HG03442 (cell line): ENCODE results near the gene RAB3D.
"Not testable (repeated sequence)": the region's sequence is repeated elsewhere in the genome, so short reads cannot be mapped to it uniquely, and the experiment has no call there.

Experiments used
- ATAC-seq: cut with Tn5 transposase; IDR thresholded peaks from one replicate; pipeline ENCODE4 v1.9.1; 2021; ENCODE audit warnings: mild to moderate bottlenecking, moderate library complexity; ENCODE audit not compliant: unreplicated experiment

RAB3D gene, protein sequence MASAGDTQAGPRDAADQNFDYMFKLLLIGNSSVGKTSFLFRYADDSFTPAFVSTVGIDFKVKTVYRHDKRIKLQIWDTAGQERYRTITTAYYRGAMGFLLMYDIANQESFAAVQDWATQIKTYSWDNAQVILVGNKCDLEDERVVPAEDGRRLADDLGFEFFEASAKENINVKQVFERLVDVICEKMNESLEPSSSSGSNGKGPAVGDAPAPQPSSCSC

DNA sequence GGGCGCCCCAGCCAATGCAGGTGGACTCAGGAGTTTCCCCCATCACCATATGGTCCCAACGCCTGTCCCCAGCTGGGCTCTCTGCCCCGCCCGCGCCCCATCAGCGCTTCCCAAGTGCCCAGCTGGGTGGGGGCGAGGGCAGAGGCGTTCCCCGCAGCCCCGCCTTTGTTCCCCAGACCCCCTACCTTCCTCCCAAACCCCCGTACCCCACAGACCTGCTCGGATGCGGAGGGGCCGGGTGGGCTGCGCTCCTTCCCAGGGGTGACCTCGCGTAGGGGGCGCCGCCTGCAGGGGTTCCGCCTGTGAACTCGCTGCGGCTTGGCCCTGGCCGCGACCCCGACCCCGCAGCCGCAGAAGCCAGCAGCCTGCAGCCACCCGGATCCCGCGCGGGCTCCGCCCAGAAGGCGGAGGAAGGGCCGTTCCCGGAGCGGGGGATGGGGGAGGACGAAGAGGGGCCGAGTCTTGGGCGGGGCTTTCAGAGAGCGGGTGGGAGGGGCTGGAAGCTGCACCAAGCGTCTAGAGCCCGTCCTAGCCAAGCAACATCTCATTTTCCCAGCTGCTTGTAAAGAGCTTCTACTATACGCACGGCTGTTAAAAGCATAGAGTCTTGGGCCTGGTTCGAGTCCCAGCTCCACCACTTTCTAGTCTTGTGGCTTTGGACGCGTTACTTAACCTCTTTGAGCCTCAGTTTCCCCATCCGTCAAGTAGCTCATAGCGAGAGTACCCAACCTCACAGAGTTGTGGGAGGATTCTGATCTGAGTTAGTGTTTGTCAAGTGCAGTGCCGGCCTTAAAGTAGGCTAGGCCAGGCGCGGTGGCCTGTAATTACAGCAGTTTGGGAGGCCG is at the start of gene RAB3D:
TSS of gene RAB3D (minus strand) at position 404 of the 845 bp plus-strand sequence. CDS start 2,258 bp downstream, outside the sequence.
- ATAC-seq, result peak; percentile 46

DNA sequence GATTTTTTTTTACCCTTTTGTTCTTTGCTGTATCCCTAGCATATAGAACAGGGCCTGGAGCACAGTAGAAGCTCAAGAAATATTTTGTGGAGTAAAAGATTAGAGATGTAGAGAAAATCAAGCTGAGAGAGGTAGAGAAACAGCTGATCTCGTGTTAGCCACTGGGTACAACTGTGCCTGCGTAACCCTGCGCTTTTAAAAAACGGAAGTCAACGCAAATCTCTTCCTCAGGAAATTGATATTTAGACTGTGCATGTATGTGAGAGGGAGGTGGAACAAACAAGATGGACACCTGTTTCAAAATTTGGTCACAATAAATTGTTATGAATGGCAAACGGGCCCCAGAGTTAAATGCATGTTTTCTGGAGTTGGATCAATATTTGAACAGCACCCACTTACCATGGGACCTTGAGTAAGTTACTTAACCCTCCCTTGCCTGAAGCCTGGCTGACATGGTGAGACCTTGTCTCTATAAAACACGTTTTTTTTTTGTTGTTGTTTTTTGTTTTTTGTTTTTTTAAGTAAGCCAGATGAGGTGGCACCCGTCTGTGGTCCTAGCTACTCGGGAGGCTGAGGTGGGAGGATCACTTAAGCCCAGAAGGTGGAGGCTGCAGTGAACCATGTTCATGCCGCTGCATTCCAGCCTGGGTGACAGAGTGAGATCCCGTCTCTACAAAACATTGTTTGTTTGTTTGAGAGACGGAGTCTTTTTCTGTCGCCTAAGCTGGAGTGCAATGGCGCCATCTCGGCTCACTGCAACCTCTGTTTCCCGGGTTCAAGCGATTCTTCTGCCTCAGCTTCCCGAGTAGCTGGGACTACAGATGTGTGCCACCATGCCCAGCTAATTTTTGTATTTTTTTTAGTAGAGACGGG is 47.9 kb upstream of the RAB3D start:
- no peak for ATAC-seq

DNA sequence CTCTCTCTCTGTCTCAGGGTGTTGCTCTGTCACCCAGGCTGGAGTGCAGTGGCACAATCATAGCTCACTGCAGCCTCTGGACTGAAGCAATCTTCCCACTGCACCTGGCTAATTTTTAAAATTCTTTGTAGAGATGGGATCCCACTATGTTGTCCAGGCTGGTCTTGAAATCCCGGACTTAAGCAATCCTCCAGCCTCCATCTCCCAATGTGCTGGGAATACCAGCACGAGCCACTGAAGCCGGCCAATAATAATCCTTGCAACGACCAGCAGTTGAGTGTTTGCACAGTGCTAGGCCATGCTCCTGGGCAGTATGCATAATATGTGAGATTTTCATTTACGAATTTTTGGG is 45.3 kb upstream of the RAB3D start:
- no peak for ATAC-seq

DNA sequence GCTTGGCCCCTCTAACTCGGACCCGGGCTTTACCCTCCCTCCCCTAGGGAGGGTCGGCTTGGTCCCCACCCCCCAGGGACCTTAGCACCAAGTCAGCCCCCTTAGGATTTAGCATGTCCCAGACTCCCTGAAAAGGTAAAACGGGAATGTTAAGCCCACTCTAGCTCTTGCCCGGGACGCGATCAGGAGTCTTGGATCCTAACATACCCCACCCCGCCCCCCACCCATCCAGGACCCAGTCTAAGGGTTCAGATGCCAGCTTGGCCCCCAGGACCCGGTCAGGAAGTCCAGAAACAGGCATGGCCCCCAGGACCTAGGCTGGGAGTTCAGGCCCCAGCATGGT is 44.2 kb upstream of the RAB3D start:
- no peak for ATAC-seq

DNA sequence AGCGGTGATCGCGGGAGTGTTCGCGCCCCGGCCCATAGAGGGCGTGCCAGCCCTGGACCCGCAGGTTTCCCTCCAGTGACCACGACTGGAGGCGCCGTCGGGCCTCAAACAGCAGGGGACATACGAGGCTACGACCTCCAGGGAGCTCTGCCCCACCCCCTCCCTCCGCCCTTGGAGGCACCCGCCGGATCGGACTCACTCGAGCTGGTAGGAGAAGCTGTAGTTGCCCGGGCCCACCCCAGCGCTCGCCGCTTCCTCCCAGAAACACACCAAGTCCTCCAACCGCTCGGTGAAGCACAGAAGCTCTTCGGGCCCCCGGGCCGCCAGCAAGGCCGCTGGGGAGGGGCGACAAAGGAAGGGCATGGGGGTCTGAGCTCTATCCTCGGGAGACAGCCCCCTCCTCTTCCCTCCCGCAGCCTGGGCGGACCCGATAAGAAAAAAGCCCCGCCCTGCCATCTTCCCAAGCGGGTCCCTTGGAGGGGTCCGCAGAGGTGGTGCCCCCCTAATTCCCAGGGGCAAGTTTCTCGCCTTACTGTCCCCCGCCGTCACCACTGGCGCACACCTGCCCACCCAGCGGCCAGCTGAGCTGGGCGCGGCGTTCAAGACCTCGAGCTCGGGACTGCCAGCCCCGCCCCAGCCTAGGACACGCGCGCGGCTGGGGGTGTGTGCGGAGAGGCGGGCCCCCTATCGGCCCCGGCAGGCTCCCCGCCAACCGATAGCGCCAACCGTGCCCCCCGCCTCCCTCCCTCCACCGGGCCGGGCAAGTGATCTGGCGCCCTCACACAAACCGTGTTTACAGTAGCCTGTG is 43.6 kb upstream of the RAB3D start:
- ATAC-seq, result no peak

DNA sequence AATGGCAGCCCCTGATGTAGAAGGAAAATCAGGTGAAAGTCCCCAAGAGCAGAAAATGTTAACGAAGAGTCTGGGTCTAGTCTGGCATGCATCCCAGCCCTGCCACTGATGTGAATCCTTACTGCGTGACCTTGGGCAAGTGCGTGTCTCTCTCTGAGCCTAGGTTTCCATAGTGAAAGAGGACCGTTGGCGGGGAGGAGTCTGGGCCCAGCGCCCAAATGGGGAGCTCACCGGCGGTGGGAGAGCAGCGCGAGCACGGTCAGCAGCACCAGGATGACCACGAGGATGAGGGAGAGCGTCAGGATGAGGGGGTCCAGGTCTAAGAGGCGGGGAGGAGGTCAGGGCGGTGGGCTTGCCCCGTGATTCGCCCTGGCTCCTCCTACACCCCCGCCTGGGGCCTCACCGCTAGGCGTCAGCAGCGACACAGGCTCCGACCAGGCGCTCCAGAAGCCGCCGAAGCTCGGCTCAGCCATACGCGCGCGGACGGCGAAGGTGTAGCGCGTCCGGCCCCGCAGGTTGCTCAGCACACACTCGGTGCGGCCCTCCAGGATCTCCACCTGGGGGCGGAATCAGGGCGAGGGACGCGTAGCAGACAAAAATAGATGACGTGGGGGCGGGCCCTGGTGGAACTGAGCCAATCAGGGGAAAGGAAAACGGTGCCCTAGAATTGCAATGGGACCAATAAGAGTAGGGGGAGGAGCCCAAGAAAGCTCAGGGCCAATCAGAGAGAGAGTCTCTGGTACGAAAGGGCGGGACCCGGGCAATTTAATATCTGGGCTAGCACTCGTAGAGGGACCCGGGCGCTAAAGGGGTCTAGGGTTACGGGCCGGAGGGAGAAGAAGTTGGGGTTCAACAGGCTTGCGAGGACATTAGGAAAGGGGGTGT is 41.4 kb upstream of the RAB3D start:
- peak; percentile 70 for ATAC-seq

DNA sequence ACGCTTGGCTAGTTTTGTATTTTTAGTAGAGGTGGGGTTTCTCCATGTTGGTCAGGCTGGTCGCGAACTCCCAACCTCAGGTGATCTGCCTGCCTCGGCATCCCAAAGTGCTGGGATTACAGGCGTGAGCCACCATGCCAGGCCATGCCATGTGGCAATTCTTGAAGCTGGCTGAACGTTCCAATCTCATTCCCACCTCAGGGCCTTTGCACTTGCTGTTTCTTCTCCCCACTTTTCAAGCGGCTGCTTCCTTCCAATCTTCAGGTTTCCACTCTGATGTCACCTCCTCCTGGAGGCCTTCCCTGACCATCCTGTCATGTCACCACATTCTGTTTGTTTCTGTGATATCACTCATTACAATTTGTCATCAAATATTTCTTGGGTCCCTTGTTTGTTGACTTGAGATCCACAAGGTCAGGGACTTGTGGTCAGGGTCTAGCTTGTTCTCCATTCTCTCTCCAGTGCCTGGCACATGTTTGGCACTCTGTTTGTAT is 40.4 kb upstream of the RAB3D start:
- ATAC-seq, result no peak

DNA sequence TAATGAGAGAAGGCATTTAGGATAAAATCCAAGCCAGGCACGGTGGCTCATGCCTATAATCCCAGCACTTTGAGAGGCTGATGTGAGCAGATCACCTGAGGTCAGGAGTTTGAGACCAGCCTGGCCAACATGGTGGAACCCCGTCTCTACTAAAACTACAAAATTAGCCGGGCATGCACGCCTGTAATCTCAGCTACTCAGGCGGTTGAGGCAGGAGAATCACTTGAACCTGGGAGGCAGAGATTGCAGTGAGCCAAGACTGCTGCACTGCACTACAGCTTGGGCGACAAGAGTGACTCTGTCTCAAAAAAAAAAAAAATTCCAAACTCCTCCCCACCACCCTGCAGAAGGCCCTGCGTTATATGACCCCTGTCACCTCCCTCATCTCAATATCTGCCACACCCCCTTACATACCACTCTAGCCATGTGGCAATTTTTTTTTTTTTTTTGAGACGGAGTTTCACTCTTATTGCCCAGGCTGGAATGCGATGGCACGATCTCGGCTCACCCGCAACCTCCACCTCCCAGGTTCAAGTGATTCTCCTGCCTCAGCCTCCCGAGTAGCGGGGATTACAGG is 39.9 kb upstream of the RAB3D start:
- ATAC-seq, result not testable (repeated sequence)

DNA sequence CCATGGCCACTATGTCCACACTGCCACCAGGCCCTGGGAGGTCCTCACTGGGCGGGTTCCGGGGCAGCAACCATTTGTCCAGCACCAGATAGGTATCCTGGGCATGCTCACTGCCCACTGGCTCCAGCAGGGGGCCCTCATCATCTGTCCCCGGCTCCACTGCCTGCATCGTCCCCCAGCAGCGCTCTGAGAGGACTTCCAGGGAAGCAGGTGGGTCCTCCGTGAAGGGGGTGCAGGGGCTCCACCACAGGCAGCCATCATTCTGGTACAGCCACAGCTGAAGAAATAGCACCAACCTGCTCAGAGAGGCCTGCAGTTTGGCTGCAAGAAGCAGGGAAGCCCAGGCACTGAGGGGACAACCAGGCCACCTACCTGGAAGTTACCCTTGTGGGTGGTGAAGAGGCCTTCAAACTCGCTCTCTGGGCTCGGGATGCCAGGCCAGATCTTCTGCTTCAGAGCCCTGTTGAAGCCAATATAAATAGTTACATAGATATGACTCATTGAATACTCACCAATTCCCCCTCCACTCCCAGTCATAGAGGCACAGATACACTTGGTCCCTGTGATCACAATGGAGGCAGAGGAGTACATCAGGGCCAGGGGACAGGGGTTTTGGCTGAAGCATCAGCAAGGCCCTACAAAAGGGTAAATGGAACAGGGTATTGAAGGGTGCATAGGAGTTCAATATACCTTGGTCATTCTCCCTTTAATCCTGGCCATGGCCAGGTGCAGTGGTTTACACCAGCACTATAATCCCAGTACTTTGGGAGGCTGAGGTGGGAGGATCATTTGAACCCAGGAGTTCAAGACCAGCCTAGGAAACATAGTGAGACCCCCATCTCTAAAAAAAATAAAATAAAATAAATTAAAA is 39.1 kb upstream of the RAB3D start:
- ATAC-seq, result no peak

DNA sequence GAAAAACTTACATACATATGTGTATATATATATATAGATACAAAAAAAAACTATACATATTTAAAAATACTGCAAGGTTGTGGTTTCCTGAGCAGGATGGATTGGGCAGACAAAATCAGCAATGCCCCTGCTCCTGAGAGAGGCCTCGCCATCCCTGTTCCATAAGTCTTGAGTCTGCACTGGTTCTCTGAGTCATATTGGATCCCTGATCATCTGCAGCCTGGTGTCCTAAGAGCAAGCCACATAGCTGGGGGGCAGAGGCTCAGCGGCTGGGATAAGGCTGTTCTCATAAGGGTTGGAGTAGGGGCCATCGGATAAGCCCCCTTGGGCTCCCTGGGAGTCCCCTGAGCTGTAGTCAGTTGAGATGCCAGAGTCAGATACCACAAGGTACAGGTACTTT is 38.3 kb upstream of the RAB3D start:
- ATAC-seq, result no peak

DNA sequence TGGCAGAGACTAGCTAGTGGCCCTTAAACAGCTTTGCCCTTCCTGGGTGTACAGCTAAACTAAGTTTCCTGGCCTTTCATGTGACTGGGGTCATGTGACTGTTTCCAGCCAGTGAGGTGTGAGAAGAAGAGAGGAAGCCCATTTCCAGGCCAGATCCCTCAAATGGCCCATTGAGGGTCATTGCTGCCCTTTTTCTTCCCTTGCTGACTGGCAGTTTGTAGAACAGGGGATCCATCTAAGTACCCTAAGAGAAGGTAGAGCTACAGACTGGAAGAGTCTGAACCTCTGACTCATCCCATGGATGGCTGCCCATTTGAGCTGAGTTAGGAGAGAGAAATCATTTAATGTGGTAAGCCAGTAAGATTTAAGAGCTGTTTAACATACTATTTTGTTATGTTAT is 37.8 kb upstream of the RAB3D start:
- no peak for ATAC-seq

DNA sequence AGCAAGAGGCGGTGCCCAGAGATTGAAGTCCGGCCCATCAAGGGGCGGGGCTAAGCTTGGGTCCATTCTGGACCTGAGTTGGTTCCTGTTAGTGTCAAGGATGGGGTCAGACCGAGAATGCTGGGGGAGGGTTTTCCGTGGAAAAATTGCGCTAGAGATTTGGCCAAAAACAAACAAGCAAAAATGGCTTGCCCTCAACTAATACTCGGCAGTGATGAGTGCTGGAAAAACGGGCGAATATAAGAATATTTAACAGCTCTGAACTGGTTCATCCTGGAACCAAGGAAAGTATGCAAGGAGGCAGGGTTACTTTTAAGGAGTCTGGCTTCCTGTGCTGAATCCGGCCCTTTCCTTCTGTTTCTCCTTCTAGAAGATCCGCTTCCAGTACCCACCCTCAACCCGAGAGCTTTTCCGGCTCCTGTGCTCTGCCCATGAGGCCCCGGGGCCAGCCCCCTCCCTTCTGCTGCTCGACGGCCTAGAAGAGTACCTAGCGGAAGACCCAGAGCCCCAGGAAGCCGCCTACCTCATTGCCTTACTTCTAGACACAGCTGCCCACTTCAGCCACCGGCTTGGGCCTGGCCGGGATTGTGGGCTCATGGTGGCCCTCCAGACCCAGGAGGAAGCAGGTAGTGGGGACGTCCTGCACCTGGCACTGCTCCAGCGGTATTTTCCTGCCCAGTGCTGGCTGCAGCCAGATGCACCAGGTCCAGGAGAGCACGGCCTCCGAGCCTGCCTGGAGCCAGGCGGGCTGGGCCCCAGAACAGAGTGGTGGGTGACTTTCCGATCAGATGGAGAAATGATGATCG is 35.9 kb upstream of the RAB3D start:
- ATAC-seq, result no peak

DNA sequence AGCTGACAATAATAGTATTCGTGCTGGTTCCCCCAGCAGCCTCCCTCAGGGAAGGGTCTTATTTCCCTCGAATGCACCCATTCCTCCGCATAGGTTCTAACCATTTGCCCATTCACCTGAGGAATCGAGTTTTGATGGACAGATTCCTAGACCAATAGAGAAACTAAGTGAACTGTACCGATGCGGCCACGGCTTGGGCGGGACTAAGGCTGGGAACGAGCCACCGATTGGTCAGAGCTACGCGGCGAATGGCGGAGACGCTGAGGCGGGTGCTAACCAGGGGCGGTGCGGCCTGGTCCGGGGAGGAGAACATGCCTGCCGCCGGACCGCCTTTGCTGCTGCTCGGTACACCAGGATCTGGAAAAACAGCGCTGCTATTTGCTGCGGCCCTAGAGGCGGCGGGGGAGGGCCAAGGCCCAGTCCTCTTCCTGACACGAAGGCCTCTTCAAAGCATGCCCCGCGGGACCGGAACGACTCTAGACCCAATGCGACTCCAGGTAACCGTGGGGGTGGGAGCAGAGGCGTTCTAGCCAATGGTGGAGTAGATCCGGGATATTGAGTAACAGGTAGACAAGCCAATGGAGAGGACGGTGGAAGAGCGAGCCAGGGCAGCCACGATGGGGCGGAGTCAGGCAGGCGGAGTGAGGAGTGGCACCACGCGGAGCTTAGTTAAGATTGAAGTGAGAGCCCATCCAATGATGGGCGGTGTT is 35.1 kb upstream of the RAB3D start, which contains the start of gene SWSAP1:
TSS of gene SWSAP1 (plus strand) at position 234 of the 710 bp plus-strand sequence. CDS start at position 249, 15 bp downstream.
- ATAC-seq, result peak; percentile 83

DNA sequence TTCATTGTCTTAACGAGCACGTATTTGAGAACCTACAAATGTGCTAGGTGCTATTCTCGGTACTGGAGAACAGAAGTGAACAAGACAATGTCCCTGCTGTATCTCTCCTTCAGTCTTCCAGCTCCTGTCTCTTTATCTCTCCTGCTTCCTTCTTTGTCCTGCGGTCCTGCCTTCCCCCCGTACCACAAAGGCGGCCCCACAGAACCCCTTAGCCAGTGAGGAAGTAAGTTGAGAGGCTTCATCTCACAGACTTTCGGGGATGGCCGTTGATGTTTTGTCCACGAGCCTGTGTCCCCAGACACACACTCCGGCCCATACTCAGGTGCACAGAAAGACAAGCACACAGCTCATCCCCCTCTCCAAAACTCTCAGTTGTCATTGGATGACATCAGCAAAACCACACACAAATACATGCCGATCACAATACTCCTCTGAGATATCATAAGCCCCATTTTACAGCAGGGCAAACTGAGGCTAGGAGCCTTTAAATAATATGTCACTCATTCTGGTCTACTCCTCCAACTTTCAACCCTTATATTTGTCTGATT is 34.5 kb upstream of the RAB3D start:
- ATAC-seq, result no peak

DNA sequence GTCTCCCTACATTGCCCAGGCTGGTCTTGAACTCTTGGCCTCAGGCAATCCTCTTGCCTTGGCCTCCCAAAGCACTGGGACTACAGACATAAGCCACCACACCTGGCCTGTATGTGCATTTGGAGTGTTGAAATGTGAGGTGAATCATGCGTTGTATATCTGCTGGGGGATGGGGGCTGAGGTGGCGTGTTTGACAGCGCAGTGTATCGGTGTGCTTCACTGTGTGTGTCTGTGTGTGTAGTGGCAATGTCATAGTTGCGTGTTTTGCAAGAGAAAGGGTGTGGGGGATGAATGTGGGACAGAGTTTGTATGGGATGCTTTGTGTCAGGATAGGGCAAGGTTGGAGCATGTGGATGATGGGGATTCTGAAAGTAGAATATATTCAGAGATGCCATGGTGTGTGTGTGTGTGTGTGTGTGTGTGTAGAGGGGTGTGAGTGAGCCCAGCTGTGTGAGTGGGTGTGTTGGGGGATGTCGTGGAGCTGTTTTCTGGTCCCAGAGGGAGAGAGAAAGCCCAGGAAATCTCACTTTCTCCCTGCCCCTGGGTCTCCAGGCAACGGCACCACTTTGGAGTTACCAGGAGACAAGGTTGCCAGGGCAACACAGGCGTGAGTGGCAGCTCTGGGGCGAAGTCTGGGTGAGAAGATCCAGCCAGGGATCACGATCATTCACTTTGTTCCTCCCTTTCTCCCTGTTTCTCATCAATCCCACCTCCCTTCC is 33.9 kb upstream of the RAB3D start:
- ATAC-seq, result no peak

DNA sequence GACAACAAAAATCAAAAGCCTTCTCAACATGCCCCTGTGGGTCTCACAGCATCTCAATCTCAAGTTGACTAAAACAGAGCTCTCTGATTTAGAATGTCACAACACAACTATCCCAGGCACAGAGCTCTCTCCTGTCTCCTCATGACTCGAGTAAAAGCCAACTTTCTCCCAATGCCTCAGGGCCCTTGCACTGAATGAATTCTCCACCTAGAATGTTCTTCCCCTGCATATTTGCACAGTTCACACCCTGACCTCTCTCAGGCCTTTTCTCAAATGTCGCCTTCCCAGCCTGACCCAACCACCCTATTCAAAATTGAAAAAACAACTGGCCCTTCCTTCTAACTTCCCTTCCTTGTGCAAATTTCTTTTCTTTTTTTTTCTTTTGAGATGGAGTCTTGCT is 31.3 kb upstream of the RAB3D start:
- ATAC-seq, result no peak
